Cardiac muscle cell (in vitro differentiated cells and primary cell): ENCODE measurements around the gene BCAS3. TPM values are rescaled to one million over a fixed set of nuclear protein-coding genes. Genes with fewer than 3 reads are reported as not detected.
A peak's percentile ranks its signal among the peaks of the same experiment; 100 is the strongest.

ENCODE experiments used
- DNase-seq, 2 donors: peaks; one replicate each; pipeline versions ENCODE4 v3.0.0 to v3.0.0-alpha.2; 2010 to 2017; ENCODE audit warnings: low read depth in 1 of 2, low spot score in 1 of 2
- H3K27ac ChIP-seq: fragments of 200-600 bp; sonication (generic); 2 replicates; pipeline ENCODE4 v1.5.1; 2016
- H3K27me3 ChIP-seq: fragments of 200-600 bp; sonication (generic); 2 replicates; pipeline ENCODE4 v1.6.0; 2016; ENCODE audit warnings: control low read depth
- H3K36me3 ChIP-seq: fragments of 200-600 bp; sonication (generic); 2 replicates; pipeline ENCODE4 v1.5.1; 2016; ENCODE audit warnings: control low read depth
- H3K4me1 ChIP-seq: fragments of 200-600 bp; sonication (generic); 2 replicates; pipeline ENCODE4 v1.8.1; 2017; ENCODE audit warnings: low read depth, mild to moderate bottlenecking, mixed run types
- H3K4me3 ChIP-seq: fragments of 200-600 bp; sonication (generic); 2 replicates; pipeline ENCODE4 v1.5.1; 2016; ENCODE audit warnings: mild to moderate bottlenecking
- H3K9me3 ChIP-seq: fragments of 200-600 bp; sonication (generic); 2 replicates; pipeline ENCODE4 v1.5.1; 2017; ENCODE audit warnings: low read depth, mild to moderate bottlenecking, control low read depth
- polyA plus RNA-seq: library from polyadenylated mRNA; unstranded; fragments of >200 nt; fragmentation: Nextera tagmentation; extraction: Ambion mirVana; gene quantifications from 2 replicates; pipeline ENCODE4 v1.2.1, GENCODE V29; 2016
- total RNA-seq: library from RNA; depleted of rRNA; stranded (reverse); fragments of >200 nt; gene quantifications from 2 replicates; pipeline ENCODE4 v1.2.3, GENCODE V29; 2016
- TF ChIP-seq, protein P1 (sequence below): IDR thresholded peaks from 2 replicates; pipeline ENCODE4 v1.5.1; 2012; ENCODE audit warnings: low read depth, mild to moderate bottlenecking, low read length

BCAS3 gene
- total and polyA plus RNA-seq, 2 experiments from 2014 or later, result 36.5 to 39.6 TPM

DNA sequence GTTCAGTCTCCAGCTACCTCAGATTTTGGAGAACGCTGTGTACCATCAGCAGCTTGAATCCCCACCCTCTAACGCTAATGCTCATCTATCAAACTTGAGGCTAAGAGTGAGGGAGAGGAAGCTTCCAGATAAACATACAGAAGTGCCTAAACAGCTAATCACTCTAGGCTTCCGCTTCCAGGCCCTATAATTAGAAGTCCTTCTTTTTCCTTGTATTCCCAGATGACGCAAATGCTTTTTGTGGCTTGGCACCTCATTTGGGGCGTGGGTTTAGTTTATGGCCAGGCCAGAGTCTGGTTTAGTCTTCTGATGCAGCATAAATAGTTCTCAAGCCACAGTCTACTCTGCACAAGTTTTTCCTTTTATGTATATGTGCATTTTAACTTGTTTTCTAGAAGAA, 263.4 kb downstream of the BCAS3 start:
- H3K27ac ChIP-seq, result peak overlapping the region; percentile 65

DNA sequence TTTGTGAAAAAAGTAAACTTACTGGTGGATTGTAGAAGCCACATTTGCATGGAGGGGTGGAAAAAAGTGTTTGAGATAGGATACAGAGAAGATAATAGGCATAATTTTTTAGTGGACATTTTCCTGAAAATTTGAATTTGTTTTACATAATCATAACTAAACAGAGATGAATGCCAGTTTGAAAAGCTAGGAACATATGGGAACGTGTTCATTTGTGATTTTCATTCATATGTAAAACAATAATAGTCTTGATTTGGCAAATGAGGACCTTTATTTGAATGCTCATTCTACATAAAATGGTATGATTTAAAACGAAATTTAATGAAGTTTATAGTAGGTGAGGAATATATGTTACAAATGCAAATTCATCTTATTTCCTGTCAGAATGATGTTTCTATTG, 263.9 kb downstream of the BCAS3 start:
- no peak for DNase-seq
- peaks cover 16% of the 10 kb centered on the region for H3K4me1 ChIP-seq
- H3K36me3 ChIP-seq, result no peaks in the 10 kb centered on the region
- peak overlapping the region; percentile 65 for H3K27ac ChIP-seq
- H3K9me3 ChIP-seq, result no peaks in the 10 kb centered on the region
- no peak overlapping the region for H3K4me3 ChIP-seq
- no peaks in the 10 kb centered on the region for H3K27me3 ChIP-seq
- TF ChIP-seq, protein P1, sequence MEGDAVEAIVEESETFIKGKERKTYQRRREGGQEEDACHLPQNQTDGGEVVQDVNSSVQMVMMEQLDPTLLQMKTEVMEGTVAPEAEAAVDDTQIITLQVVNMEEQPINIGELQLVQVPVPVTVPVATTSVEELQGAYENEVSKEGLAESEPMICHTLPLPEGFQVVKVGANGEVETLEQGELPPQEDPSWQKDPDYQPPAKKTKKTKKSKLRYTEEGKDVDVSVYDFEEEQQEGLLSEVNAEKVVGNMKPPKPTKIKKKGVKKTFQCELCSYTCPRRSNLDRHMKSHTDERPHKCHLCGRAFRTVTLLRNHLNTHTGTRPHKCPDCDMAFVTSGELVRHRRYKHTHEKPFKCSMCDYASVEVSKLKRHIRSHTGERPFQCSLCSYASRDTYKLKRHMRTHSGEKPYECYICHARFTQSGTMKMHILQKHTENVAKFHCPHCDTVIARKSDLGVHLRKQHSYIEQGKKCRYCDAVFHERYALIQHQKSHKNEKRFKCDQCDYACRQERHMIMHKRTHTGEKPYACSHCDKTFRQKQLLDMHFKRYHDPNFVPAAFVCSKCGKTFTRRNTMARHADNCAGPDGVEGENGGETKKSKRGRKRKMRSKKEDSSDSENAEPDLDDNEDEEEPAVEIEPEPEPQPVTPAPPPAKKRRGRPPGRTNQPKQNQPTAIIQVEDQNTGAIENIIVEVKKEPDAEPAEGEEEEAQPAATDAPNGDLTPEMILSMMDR, result no peak

More for the DNA sequence above, 263.4 kb downstream of the BCAS3 start:
- Histone ChIP-seq H3K4me1 (peaks cover 16% of the 10 kb centered on the region), H3K36me3 (no peaks in the 10 kb centered on the region), H3K27me3 (no peaks in the 10 kb centered on the region), H3K4me3 (no peak overlapping the region), H3K9me3 (no peaks in the 10 kb centered on the region)
- peak; percentile 54 to 95 for DNase-seq
- TF ChIP-seq, protein P1, result no peak

DNA sequence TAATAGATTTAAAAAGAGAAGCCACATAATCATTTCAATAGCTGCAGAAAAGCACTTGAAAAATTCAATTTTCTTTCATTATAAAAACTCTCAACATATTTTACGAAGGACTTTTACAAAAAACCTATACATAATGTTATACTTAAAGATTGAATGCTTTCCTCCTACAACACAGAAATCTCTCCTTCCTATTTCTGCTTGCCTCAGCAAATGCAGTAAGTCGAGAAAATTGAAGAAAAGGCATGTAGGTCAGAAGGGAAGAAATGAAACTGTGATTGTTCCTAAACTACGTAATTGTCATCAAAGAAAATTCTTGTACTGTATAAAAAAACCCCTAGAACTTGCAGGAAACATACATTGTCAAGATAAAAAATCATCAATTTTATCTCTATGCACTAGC, 267.1 kb downstream of the BCAS3 start:
- no peak for DNase-seq
- Histone ChIP-seq H3K36me3 (peaks cover 6% of the 10 kb centered on the region), H3K4me1 (peaks cover 16% of the 10 kb centered on the region), H3K9me3 (no peaks in the 10 kb centered on the region), H3K4me3 (no peak overlapping the region), H3K27me3 (no peaks in the 10 kb centered on the region), H3K27ac (no peak overlapping the region)
- TF ChIP-seq, protein P1, result no peak

DNA sequence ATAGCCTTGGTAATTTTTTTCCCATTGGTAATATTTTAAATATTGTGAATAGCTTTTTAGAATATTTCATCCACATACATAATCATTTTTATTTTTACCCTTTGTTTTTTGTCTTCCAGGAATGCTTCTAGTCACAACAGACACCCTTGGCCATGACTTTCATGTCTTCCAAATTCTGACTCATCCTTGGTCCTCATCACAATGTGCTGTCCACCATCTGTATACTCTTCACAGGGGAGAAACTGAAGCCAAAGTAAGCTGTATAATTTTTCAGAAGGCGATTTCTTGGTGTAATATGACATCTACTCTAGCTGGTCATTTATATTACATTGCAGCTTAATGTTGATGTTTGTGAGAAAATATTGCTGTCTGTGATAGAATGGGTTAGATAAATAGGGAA, 269.4 kb downstream of the BCAS3 start:
- peaks cover 6% of the 10 kb centered on the region for H3K36me3 ChIP-seq
- H3K27me3 ChIP-seq, result no peaks in the 10 kb centered on the region
- H3K27ac ChIP-seq, result peak overlapping the region; percentile 11
- TF ChIP-seq, protein P1, result no peak
- no peak for DNase-seq
- no peak overlapping the region for H3K4me3 ChIP-seq
- H3K9me3 ChIP-seq, result no peaks in the 10 kb centered on the region
- H3K4me1 ChIP-seq, result no peaks in the 10 kb centered on the region

DNA sequence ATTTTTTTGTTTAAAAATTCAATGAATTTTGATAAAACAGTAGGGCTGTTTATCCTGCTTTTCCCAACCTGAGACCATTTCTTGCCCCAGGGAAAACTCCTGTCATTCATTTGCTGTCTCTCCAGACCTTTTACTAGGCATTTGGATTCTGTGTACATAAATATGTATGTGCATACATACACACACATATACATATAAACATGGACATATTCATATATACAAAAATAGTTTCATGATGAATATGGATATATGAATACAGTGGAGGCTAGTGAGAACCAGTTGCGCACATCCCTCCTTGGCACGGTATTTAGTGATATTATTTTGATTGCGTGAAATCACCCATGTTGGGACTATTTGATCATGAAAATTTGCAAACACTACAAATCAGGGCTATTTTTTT, 269.9 kb downstream of the BCAS3 start:
- TF ChIP-seq, protein P1, result no peak
- Histone ChIP-seq H3K27ac (peak overlapping the region; percentile 11), H3K36me3 (peaks cover 6% of the 10 kb centered on the region), H3K9me3 (no peaks in the 10 kb centered on the region), H3K27me3 (no peaks in the 10 kb centered on the region), H3K4me1 (no peaks in the 10 kb centered on the region), H3K4me3 (no peak overlapping the region)
- DNase-seq, result no peak

DNA sequence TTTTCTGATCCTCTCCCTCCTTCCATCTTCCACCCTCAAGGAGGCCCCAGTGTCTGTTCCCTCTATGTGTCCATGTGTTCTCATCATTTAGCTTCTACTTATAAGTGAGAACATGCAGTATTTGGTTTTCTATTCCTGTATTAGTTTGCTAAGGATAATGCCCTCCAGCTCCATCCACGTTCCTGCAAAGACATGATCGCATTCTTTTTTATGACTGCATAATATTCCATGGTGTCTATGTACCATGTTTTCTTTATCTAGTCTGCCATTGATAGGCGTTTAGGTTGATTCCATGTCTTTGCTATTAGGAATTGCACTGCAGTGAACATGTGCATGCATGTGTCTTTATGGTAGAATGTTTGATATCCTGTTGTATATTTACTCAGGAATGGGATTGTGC, 275.1 kb downstream of the BCAS3 start:
- H3K27ac ChIP-seq, result no peak overlapping the region

More for the DNA sequence above, 275.1 kb downstream of the BCAS3 start:
- TF ChIP-seq, protein P1, result no peak
- Histone ChIP-seq H3K4me3 (no peak overlapping the region), H3K9me3 (no peaks in the 10 kb centered on the region), H3K27me3 (no peaks in the 10 kb centered on the region), H3K4me1 (no peaks in the 10 kb centered on the region), H3K36me3 (peaks cover 3% of the 10 kb centered on the region)
- DNase-seq, result no peak
